ENCODE results near the gene APOBEC4.
A peak's percentile ranks its signal among the peaks of the same experiment; 100 is the strongest.

The APOBEC4 gene

DNA sequence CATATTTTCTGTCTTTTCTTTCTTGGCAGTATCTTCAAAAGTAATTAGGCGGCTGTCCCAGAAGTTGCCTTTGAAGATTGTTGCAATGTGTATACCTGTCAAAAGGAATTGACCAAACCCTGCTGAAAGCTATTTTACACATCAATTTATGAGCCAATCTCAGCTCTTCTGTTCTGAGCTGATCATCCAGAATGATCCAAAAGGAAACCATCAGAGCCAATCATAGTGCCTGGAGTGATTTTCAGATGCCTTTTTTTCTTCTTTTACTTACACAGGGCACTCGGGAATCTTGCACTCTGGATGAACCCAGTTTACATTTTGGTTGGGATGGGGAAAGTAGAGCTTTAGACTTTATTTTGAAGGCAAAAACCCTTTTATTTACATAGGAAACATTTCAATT is 21.8 kb upstream of the APOBEC4 start:
- no peak for DNase-seq (ENCODE audit: low read depth)

DNA sequence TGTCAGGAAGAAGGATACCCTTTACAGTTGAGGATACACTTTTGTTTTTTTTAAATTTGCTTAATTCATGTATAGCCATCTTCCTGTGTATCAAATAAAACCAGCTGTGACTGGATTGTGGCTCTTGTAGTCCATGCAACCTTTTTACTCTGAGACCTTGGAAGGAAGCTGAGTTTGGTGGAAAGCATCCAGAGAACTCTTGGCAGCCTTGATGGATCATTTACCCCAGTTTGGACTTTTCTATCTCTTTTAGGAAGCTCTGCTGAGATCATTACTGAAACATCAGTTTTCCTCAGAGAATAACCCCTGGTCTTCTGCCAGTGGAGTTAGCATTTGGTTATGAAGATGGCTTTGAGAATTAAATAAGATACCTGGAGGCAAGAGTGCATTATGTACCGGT is 21.2 kb upstream of the APOBEC4 start:
- no peak for DNase-seq (ENCODE audit: low read depth)

DNA sequence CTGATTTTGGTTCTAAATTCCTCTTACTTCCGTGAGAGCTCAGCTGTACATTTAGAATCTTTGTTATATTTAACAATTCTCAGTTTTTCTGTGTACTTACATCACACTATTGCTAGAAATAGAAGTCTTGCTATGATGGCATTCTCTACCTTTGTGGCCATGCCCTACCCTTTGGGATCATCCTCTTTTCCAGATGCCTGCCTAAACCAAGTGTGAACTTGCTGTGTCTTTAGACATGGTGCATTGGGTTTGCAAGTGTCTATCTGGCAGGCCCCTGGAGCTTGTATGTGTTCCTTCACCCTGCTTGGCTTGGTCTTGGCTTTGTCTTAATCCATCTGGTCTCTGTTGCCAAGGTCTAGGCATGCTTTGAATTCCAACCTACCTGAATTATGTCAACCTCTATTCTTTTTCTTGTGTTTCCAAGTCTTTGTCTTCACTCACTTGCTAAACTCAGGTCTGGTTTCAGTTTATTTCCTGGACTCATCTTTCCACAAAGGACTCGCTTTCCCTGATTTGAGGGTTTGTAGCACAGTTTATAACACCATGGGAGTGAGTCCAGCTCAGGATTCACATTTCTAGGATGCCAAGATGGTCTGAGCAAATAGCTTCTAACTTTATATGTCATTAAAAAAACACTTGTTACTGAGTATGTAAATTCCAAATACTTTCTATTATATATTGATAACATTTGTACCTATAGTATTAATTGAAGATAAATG is 20.6 kb upstream of the APOBEC4 start:
- no peak for DNase-seq (ENCODE audit: low read depth)

DNA sequence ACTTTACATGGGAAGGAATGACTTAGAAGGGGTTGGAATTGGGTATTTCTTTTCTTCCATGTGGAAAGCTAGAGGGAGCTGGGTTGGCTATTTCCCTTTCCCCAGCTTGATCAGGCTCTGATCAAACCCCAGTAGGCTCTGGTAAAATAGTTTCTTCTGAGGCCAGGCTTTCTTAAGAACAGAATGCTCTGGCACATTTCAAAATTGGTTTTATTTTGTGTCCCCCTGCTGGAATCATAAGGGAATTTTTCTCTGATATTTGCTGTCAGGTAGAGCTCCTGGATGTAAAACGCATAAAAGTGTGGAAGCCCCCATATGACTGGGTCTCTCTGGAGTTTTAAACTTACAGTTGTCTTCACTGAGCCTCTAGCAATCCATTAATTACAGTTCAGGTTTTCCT is 17.1 kb upstream of the APOBEC4 start:
- DNase-seq (ENCODE audit: low read depth), result no peak

DNA sequence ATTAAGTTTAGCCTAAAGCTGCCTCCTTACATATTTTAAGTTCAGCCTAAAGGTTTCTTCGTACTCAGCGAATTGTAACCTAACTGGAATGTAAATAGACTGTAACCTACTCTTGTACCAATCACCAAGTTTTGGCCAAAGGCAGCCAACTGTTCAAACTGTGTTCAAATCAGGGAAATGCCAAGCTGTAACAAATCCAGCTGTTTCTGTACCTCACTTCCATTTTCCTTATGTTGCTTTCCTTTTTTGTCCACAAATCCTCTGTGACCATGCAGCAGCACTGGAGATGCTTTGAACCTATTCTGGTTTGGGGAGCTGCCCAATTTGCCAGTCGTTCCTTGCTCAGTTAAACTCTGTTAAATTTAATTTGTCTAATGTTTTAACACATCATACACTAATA is 3.2 kb upstream of the APOBEC4 start:
- DNase-seq (ENCODE audit: low read depth), result no peak

DNA sequence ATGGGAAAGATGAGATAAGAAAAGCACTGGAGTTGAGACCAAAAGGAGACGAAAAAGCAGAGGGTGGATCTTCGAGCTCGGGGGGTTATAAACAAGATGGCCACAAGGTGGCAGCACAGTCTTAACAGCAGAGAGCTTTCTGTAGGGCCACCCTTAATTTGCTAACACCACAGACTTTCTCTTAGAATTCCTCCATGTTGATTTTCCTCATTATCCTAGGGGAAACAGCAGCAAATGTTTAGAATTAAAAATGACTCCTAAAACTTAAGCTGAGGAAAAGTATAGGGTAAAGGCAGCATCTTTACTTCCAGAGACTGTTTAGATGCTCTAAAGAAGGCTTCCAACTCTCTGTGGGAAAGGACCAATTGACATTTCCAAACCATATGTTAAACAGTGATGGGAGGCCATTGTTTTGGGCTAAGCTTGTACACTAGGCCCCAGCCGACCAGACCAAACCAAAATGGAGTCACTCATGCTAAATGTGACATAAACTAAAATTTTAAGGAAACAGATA is 2.5 kb upstream of the APOBEC4 start:
- peak; percentile 62 for DNase-seq (ENCODE audit: low read depth)

DNA sequence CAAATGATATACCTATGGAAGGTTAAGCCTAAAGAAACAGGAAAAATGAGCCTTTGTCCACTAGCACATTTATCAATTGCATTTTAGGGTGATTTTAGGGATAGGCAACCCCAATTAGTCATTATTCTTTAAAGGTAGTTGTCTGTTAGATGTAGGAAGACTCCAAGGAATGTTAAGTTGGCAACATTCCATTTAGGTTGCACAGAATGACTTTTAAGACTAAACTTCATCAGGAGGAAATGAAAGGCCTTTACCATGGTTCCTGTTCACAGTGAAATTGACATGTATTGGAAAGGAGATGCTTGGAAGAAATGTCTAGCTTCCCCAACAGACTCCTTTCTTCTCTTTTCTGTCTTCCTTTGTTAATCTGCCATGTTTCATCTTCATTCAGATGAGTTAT is 1.6 kb upstream of the APOBEC4 start:
- no peak for DNase-seq (ENCODE audit: low read depth)

DNA sequence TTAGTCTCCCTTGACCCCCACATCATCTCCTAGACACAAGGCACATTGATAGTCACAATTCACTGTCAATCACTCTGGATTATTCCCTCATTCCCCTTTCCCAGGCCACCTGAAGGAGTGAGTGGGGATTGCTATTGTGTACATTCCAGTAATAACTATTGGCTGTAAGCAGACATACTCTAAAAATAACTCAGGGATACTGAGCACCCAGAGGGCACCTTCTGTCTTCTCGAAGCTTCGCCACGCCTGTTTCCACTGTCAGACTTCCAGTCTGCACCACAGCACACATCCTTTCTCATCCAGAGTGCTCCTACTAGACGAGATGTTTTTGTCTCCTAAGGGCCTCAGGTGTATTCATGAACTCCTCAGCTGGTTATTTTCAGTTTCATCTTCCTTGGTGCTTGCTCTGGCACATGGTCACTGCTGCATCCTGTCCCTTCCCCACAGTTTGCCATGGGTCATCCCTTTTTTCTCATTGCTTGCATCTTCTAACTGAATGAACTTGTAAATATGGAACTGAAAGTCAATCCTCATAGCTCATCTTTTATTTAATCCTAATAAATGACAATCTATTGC is 848 bp upstream of the APOBEC4 start:
- DNase-seq (ENCODE audit: low read depth), result no peak

DNA sequence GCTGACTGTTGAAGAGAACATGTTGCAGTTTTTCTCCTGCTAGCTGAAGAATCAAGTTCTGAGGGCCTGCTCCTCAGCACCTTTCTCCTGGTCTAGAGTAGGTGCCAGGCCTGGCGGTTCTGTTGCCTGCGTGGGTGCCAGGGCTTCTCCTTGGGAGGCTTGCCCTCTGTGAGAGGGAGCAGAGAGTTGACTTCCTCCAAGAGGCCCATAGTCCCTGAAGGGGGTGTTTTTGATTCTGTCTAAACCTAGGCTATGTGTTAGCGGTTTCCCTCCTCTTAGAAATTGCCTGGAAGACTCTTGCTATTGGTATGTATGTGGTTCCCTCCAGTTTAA is 312 bp upstream of the APOBEC4 start:
- no peak for DNase-seq (ENCODE audit: low read depth)

DNA sequence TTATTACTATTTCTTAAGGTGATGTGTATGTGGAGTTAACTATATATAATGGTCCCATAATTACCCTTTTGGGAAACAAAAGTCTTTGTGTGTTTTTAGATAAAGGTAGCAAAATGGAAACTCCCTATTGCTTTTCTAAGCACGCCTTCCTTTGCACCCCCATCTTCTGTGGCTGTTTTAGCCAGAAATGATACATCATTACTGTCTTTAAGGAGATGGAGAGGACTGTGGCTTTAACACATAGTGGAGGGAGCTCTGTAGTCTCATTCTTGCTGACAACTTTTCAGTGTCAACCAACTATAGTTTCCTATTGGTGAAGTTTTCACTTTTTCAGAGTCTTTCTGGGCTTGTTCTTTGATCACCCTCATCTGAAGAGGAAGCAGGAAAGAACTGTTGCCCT is 1.0 kb downstream of the APOBEC4 start:
- no peak for DNase-seq (ENCODE audit: low read depth)

DNA sequence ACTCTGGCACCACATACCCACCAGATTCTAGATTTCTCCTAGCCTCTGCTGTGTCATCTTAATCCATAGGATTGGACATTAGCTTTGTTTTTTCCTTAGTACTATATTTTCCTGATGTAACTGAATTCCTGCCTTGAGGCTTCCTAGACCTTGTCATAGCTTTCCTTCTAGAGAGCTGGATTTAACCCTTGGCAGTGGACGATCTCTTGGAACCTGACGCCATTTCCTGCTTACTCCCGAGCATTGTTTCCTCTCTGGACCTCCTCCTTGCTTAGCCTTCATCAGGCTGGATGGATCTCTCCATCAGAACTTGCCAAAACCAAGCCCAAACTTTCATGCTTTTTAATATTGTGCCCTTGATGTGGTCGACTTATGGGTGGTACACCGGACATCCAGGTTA is 1.5 kb downstream of the APOBEC4 start:
- DNase-seq (ENCODE audit: low read depth), result no peak

DNA sequence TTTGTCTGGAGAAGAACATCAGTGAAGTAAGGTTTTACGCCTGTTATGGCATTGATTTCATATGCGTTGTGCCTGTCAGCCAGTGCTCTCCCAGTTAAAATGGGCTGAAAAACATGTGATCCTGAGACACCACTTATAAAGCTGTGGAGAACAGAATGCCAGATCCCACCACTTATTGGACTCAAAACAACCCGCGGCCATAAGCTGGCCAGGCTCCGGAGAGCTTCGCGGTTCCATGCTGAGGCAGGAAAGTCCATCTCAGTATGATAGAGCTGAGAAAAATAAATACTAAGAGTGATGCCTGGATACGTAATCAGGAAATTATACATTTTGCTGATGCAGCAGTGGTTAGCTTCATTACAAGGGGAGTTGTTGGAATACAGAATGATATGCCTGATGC is 5.1 kb downstream of the APOBEC4 start:
- DNase-seq (ENCODE audit: low read depth), result no peak

DNA sequence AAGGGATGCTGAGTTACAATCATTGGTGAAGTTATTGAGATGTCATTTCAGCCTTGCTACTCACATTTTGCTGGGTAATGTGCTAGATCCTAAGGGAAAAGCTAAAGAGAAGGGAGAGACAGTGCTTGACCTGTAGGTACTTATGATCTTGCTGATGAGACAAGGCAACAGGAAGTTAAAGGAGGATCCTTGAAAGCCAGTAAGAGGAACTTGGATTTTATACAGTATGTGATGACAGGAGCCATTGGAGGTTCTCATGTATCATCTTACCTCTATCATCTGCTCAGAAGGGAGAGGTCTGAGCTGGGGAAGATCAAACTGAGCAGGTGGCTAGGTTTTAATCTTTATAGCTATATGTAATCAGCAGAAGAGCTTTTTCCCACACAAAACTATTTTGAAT is 6.3 kb downstream of the APOBEC4 start:
- no peak for DNase-seq (ENCODE audit: low read depth)

DNA sequence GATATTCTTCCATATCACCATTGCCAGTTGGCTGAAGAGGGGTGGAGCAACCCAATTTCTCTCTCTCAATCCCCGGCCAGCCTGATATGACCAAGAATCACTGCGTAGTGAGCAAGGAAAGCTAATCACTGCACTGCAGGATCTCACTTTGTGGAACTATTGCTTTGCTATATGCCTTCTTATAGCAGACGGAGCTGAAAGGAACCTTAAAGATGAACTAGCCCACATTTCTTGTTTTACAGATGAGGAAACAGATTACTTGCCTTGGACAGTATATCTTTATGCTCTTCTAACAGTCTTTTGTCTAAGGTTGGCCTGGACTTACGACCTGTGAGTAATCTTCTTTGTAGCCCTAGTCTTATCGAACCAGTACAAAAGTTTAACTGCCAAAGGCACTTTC is 7.6 kb downstream of the APOBEC4 start:
- DNase-seq (ENCODE audit: low read depth), result no peak

DNA sequence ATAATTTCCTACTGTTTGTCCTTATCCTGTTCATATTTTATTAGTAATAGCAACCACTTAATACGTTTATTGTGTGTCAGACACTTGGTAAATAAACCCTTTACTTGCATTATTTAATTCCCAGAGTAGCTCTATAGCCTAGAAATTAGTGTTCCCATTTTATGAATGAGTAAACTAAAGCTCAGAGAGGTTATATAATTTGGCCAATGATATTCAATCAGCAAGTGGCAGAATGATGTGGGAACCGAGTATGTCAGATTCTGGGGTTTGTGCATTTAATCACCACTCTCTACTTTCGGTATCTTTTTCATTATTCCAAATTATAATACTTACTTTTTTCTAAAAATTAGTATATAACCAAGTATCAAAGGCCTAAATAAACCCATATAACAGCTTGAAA is 10.9 kb downstream of the APOBEC4 start:
- DNase-seq (ENCODE audit: low read depth), result no peak

DNA sequence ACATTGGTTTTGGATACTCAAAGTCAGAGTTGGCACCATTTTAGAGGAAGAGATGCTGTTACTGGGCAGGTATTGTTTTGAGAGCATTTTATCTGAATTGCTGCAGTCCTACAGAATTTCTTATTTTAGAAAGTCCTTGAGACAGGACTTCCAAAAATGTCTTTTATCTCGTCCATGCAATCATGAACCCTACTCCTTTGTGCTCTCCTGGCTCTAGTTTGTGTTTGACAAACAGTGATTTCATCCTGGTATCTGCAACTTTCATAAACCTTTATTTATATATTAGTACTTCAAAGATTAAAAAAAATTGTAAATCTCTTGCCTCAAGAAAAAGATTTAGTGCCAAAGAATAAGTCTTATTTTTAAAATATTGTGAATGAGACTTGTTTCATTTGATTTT is 12.9 kb downstream of the APOBEC4 start:
- no peak for DNase-seq (ENCODE audit: low read depth)

DNA sequence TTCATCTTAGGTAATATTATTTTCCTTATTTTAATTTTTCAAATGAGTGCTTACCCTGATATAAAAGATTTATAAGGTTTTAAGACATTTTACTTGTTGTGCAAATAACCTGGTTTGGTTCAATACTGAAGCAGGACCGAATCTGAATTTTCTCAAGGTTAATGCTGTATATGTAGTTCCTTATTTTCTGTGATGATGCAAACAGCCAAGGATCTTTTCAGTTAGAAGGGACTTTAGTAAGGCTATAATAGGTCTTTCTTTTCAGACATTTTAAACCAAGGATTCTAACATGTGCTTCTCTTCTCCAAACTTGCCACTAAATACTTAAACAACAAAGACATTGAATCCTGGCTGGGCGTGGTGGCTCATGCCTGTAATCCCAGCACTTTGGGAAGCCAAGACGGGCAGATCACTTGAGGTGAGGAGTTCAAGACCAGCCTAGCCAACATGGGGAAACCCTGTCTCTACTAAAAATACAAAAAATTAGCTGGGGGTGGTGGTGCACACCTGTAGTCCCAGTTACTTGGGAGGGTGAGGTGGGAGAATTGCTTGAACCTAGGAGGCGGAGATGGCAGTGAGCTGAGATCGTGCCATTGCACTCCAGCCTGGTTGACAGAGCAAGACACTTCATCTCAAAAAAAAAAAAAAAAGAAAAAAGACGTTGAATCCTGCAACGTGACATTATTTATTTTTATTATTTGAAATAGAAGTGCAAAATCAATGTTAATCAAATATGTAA is 14.3 kb downstream of the APOBEC4 start:
- DNase-seq (ENCODE audit: low read depth), result no peak

DNA sequence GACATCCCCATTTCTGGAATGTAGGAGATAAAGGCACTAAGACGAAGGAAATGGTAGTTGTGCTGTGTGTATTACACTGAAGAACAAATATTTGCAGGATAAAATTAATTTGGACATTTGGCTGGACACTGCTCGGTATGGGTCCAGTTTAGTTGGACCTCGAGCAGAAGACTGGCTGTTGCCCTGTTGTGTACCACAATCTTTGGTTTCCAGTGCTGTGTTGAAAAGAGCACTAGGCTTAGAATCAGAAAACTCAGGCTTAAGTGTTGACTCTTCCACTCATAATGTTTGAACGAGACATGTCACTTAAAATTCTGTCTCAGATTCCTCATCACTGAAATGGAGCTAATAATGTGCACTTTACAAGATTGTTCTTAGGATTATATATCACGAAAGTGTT is 16.3 kb downstream of the APOBEC4 start:
- DNase-seq (ENCODE audit: low read depth), result no peak

DNA sequence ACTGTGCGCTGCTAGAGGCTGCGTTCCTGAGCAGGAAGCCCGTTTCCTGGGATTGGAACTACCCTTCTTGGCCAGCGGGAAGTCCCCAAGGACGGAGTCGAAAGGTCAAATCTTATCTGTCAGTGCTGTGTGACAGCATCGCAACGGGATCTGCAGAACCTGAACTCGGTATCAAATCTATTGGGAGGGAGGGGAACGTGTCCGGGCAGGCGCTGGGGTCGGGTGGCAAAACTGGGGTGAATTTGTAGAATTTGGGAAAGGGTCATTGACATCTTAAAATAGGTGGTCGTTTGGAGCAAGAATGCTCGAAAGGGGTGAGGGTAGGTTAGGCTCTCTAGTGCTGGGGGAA is 16.8 kb downstream of the APOBEC4 start:
- DNase-seq (ENCODE audit: low read depth), result no peak

DNA sequence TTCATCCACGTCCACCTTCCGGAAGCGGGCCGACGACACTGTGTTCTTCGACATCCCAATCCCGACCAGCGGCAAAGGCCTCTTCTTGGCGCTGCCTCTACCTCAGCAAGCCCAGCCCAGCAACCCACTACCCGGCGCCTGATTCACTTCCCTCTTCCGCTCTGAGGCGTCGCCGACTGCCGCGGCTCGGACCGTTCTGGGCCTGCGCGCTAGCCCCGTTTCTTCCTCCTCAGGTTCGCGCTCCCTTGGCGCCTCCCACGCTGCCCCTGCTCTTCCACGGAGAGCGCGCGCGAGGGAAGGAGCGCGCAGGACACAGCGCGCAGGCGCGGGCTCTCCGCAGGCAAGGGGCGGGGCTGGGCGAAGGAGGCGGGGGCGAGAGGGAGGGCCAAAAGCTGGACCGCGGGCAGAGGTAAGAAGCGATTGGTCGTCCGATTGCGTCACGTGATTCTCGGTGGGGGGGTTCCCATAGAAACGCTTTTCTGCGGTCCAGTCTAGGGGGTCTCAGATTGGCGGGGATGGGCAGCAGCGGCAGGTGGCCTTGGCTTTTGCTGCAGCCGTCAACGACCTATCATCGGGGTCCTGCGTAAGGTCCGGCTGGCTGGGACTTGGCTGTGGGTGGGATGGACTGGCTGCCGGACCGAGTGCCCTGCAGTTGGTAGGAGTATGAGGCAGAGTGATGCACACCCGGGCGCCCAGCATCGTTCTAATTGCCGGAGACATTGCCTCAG is 17.3 kb downstream of the APOBEC4 start, which contains the start of gene ARPC5:
Gene ARPC5, minus strand, starts transcription at position 178 of the 728 bp plus-strand sequence. Its CDS starts 124 bp downstream, at position 54.
- peak; percentile 91 for DNase-seq (ENCODE audit: low read depth)

DNA sequence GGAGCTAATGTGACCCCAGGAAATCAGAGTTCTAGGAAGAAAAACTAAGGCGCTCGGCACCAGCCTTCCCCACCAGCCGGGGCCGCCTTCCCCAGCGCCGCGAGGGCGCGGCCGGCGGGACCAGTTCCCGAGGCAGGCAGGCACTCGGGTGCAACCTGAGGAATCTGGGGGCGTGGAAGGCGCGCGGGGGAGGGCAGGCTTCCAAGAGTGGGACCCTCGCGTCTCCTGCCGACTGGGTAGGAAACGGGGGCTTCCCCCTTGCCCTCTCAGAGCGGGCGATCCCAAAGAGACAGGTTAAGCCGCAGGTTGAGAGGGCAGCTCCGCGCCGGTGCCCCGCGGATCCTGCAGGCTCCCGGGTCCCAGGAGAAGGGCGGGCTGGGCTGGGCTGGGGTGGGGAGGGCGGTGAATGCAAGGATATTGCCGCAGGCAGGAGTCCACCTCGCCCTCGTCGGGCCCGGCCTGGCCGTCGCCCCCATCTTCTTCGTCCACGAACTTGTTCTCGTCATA is 18.0 kb downstream of the APOBEC4 start:
- no peak for DNase-seq (ENCODE audit: low read depth)

DNA sequence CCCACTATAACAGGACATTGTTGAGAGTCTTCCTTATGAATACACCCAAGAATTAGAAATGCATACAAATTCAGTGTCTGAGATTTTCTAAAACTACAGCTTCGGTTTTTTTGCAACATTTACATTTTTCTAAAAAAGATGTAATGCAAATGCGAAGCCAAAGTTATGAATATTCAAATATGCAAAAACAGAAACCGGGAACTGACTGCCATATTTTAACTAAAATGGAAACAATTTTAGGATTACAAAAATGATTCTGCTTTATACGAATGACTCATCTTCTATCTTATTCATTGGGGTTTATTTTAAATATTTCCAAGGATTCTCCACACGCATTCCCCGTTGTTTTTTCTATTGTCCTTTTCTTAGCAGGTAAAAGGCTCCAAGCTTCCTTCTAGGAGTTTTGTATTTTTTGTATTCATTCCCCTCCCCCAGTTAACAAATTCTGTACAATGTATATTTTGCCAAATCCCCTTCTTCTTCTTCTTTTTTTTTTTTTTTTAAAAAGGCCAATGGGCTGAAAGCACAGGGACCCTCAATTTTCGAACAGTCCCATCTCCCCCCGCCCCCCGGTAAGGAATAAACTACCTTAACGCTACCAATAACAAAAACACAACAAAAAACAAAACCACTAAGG is 18.6 kb downstream of the APOBEC4 start:
- DNase-seq (ENCODE audit: low read depth), result no peak
